Measurements from ENCODE around the gene SUMO4.

DNA sequence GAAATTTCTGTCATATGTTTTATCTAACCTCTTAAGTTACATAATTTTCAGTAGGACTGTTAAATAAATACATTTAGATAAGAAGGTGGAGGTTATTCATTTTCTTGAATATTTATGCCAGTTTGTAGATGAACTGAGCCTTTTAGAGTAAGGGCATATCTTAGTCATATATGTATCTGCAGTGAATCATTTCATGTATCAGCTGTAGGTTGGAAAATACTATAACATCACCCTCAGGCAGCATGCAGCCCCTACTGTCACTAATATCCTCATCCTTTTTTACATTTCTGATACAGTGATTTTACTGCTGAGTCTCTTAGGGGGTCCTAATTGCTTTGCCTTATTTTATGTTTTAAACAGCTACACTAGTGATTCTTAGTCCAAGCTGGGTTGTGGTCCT is 19.5 kb upstream of the SUMO4 start:
- no peak for TF ChIP-seq POLR2A (IDR thresholded peaks at IDR 0.05)
- TF ChIP-seq, protein P1, sequence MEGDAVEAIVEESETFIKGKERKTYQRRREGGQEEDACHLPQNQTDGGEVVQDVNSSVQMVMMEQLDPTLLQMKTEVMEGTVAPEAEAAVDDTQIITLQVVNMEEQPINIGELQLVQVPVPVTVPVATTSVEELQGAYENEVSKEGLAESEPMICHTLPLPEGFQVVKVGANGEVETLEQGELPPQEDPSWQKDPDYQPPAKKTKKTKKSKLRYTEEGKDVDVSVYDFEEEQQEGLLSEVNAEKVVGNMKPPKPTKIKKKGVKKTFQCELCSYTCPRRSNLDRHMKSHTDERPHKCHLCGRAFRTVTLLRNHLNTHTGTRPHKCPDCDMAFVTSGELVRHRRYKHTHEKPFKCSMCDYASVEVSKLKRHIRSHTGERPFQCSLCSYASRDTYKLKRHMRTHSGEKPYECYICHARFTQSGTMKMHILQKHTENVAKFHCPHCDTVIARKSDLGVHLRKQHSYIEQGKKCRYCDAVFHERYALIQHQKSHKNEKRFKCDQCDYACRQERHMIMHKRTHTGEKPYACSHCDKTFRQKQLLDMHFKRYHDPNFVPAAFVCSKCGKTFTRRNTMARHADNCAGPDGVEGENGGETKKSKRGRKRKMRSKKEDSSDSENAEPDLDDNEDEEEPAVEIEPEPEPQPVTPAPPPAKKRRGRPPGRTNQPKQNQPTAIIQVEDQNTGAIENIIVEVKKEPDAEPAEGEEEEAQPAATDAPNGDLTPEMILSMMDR (IDR thresholded peaks at IDR 0.05), result no peak

All from testis (tissue), 2 donors.